ENCODE results near the gene CLEC9A. TPM values are rescaled to one million over a fixed set of nuclear protein-coding genes. Genes with fewer than 3 reads are reported as not detected.

Gene CLEC9A
- total RNA-seq: not detected in 2 replicates

DNA sequence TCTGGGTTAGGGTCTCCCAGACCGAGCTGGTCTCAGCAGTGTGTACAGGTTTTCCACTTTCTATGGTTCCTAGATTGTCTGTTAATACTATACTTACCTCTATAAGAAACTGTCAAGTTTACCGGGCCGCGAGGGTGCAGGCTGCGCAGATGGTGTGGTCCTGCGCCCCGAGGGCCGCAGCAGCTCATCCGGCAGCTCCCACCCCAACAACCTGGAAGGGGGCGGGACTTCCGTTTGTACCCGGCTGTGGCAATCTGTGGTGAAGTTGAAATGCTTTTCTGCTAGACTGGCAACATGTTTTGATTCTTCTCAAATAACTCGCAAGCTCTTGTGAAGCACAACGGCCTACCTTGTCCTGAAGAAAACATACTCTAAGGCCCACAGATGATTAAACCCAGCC, at the start of gene CLEC9A:
TSS of gene CLEC9A (plus strand) at position 237 of the 400 bp plus-strand sequence. CDS start 22,006 bp downstream, outside the sequence.

DNA sequence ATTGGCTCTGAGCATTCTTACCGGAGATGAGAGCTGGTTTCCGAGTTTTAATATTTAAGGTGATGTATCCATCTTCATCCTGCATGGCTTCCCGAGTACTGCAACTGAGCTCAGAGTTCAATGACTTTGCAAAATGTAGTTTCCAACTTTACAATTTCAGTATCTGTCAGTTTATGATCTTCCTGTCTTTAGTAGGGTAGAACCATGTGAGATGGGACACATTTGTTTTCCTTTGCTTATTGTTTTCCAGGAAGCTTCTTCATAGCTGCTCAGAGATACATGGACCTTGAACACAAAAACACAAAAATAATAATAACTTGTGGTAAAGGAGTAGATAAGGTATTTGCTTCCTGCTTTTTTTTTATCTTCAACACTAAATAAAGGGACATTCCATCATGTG, 31.5 kb upstream of the CLEC9A start, which contains the start of gene CLEC1B:
TSS of gene CLEC1B (minus strand) at position 106 of the 400 bp plus-strand sequence. CDS start at position 85, 21 bp downstream.

DNA sequence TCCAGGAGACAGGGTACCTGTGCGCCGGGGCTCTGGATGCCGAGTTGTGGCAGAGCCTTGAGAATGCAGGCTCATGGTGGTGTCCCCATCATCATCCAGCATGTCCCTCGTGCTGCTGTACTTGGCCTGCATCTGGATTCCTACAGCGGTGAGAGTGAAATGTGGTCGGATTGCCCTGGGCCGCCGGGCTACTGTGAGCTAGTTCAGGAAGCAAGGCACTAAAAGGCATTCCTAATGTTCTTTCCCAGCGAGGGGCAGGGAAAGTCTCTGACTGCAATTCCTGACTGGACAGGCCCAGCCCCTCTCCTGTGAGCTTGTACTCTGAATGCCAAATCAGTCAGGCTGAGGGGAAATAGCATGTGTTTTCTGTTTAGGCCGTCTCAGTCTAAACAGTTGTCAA, 68.3 kb downstream of the CLEC9A start, which contains the start of gene CLEC1A:
TSS of gene CLEC1A (minus strand) at position 195 of the 400 bp plus-strand sequence. CDS start at position 132, 63 bp downstream.

Other genes starting within 250 kb of the CLEC9A start
- gene KLRF1, start 203.2 kb upstream of the CLEC9A start, total RNA-seq: not detected in 2 replicates
- gene CLEC2B, start 161.3 kb upstream of the CLEC9A start, total RNA-seq: 9.2 and 12.5 TPM in 2 replicates
- gene KLRF2, start 149.2 kb upstream of the CLEC9A start, total RNA-seq: not detected in 2 replicates
- gene CLEC2A, start 98.3 kb upstream of the CLEC9A start, total RNA-seq: not detected in 2 replicates
- not detected in 2 replicates for gene CLEC12A, start 59.3 kb upstream of the CLEC9A start, total RNA-seq
- not detected in 2 replicates for gene CLEC1B, start 31.6 kb upstream of the CLEC9A start, total RNA-seq
- gene CLEC12B, start 20.1 kb upstream of the CLEC9A start, total RNA-seq: not detected in 2 replicates
- 0.81 TPM in 1 of 2 replicates, not detected in the other for gene CLEC1A, start 68.3 kb downstream of the CLEC9A start, total RNA-seq
- gene CLEC7A, start 99.5 kb downstream of the CLEC9A start, total RNA-seq: not detected in 2 replicates
- gene OLR1, start 141.4 kb downstream of the CLEC9A start, total RNA-seq: not detected in 2 replicates
- gene TMEM52B, start 148.3 kb downstream of the CLEC9A start, total RNA-seq: not detected in 2 replicates
- gene GABARAPL1, start 182.2 kb downstream of the CLEC9A start, total RNA-seq: 35.6 and 38.3 TPM in 2 replicates

Measured in cardiac atrium fibroblast (primary cell).